Caki2 (cell line): ENCODE results near the gene EPHB2. TPM values are rescaled to one million over a fixed set of nuclear protein-coding genes. Genes with fewer than 3 reads are reported as not detected.

Experiments
- DNase-seq: peaks from one replicate; pipeline ENCODE4 v3.0.0-alpha.2; 2015; ENCODE audit warnings: low read depth
- in situ Hi-C: cut with HindIII; loops from 2 replicates; pipeline ENCODE4 v1.10.0; 2016; ENCODE audit warnings: low sequenced_read_pairs, low pct_unique_long_range_greater_than_20kb, mixed read lengths
- total RNA-seq: library from RNA; depleted of rRNA; stranded (reverse); fragments of >200 nt; shearing (Covaris generic); gene quantifications from 2 replicates; pipeline ENCODE4 v1.2.3, GENCODE V29; 2014; ENCODE audit warnings: low replicate concordance

Gene EPHB2
- total RNA-seq, 1 experiment from 2014 or later, result 14.5 TPM

DNA sequence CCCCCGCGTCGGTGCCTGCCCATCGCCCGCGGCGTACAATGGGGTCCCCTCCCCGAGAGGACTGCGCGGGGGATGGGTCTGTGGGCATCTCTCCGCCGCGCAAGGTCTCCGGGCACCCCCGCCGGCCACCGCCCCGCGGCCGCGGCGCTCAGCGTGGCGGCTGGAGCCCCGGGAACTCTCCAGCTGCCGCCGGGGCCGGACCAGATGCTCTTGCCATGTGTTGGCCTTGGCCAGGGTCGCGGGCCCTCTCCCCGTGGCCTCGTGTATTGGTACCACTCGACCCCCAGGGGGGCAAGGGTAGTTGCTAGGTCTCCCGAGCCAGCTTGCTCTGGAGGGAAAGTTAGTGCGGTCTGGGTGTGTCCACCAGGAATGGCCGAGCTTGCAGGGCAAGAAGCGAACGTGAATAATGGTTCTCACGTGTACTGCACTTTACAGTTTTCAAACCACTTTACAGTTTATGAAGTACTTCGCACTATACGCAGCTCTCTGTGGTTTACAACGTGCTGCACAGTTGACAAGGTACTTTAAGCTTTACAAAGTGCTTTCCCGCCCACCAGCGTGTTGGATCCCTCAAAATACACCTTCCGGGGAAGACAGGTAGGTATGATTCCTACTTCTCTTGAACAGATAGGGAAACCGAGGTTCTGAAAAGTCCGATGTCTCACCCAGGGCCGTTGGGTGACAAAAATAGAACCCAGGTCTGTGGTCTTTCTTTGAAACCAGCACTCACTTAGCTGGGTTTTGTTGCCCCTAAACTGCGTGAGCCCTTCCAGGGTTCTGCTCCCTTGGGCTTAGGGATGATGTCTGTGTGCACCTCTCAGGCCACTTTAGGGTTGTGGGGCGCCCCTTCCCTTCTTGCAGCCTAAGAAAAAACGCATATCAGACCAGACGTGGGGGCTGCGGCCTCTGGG is 1.2 kb downstream of the EPHB2 start:
- in situ Hi-C loops, result loop anchor here (25.0 kb wide), 1 partner anchor 175 kb away; no protein-coding TSS in a partner anchor
- DNase-seq, result no peak

DNA sequence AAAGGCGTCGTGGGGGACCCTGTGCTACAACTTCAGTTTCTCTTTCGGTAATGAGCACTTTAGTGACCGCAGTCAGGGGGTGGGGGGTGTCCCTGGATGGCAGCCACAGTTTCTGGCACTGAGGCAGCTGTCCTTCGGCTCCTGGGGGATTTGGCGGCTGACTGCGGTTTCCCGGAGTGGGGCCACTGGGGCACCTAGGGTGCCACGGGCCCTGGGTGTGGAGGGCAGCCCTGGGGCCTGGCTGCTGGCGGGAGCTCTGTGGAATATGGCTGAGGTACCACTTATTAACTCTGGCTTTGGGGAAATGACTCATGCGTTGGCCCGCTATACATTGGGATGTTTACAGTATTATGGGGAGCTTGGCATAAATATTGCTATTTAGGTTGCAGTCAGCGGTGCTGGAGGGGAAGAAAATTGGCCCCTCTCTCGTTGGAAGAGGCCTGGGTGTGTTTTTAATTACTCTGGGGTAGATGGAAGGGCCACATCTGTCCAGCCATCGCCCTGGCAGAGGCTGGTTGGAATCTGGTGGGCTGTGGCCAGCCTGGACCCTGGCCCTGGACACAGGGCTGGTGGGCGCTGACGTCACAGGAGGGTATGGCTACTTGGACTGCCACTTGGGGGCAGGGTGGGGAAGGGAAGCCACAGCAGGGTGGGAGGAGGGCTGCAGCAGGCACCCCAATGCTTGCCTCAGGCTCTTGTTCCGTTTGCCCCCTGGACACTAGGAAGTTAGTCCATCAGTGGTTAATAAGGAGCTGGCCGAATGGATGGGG is 2.0 kb downstream of the EPHB2 start:
- DNase-seq, result no peak

DNA sequence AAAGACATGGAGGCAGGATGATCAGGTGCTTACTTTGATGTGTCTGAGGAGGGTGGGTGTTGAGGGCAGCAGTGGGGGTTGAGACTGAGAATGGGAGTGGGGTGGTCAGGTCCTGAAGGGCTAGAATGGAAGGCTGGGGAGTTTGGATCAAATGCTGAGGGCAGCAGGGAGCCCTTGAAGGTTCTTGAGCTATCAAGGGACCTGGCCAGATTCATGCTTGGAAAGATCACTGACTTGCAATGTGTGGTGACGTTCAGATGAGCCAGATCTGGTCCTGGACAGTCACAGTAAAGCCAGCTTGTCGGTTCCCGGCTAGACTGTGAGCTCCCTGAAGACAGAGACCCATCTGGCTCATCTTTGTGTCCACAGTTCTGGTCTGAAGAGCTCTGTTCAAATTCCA is 3.8 kb downstream of the EPHB2 start:
- in situ Hi-C loops, result loop anchor here (25.0 kb wide), 1 partner anchor 173 kb away; no protein-coding TSS in a partner anchor
- no peak for DNase-seq

More for the DNA sequence above, 2.0 kb downstream of the EPHB2 start:
- in situ Hi-C loops, result loop anchor here (25.0 kb wide), 1 partner anchor 175 kb away; no protein-coding TSS in a partner anchor

DNA sequence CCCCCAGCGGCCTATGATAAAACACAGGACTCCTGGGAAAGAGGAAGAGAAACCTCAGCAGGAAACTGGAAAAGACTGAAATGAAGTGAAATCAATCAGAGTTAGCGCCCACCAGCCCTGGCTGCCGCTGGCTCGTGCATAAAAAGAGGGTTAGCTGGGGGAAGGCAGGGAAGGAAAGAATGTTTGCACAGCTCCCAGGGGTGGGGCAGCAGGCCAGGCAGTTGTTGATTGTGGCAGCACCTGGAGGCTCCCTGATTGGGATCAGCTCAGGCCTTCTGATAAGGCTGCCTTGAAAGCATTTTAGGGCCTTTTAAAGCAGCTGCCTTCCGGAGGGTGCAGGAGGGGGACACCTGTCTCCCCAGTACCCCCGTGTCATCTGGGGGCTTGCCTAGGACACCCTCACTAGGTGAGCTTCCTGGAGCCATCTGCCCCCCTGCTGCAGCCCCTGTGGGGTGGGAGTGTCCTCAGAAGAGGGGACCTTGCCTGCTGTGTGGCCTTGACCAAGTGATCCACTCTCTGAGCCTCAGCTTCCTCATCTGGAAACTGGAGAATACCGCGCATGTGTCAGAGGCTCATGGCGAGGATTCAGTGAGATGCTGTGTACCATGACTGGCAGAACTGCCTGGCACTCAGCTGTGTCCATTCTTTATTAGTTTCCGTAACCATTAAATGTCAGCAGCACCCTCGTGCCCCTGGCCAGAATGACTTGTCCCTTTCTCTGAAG is 6.6 kb downstream of the EPHB2 start:
- in situ Hi-C loops, result loop anchor here (25.0 kb wide), 1 partner anchor 170 kb away; no protein-coding TSS in a partner anchor

DNA sequence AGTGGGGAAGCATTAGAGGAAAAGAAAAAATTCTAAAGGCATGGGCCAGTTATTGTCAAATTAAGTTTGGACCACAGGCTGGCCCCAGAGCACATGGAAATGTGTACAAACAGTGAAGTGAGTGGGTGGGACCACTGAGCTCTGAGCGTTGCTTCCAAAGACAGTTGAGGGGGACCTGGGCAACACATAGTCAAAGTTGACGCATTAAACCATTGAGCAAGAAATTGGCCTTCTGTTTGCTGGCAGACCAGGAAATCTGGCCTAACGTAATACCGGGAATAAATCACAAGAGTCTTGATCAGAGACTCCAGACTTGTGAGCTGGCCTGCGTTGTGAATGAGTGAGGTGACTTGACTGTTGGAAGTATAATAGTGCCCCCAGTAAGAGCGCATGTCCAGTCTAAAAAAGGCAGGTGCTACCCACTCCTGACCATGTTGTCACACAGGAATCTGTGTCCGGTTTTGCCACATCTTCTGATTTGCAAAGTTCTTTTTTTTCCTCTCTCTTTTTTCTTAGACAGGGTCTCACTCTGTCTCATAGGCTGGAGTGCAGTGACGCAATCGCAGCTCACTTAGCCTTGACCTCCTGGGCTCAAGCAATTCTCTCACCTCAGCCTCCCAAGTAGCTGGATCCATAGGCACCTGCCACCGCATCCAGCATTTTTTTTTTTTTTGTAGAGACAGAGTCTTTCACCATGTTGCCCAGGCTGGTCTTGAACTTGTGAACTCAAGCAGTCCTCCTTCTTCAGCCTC is 10.7 kb downstream of the EPHB2 start:
- in situ Hi-C loops, result loop anchor here (25.0 kb wide), 1 partner anchor 166 kb away; no protein-coding TSS in a partner anchor
- DNase-seq, result no peak

More for the DNA sequence above, 6.6 kb downstream of the EPHB2 start:
- DNase-seq, result no peak

DNA sequence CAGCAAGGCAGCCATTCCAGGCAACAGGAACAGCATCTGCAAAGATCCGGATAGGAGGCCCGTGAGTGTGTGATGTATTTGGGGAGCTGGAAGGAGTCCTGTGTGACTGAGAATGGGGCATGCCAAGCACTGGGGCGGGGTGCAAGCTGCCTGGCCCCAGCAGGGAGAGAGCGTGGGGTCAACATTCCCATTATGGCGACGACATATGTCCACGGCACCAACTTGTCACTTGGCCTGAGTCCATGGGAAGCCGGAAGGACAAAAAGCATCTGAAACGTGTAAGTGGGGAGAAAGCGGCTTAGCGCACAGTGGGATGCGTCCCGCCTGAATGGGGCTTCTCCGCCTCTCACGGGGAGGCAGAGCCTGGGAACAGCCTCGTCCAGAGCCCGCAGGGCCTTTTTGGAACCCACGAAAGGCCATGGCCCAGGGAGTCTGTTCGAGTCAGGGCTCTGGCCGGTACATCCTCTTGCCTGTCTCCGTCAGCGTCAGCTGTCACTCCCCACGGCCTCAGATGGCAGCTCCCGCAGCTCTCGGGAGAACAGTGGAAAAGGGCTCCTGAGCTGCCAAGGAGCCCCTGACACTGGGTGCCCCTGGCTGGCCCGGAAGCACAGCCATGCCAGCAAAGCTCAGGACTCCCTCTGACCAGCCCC is 12.4 kb downstream of the EPHB2 start:
- in situ Hi-C loops, result loop anchor here (25.0 kb wide), 1 partner anchor 164 kb away; no protein-coding TSS in a partner anchor
- no peak for DNase-seq

DNA sequence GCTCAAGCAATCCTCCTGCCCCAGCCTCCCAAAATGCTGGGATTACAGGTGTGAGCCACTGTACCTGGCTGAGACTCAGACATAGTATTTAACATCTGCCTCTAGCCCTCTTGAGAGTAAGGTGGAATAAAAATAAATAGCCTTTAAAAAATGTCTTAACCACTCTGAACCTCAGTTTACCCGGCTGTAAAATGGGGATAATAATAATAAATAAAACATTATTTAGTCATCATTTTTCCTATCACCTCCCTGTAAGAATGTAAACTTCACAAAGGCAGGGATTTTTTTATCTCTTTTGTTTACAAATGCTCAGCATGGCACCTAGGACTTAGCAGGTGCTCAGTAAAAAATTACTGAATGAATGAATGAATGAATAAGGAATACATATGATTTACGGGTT is 17.2 kb downstream of the EPHB2 start:
- in situ Hi-C loops, result no loop called here
- no peak for DNase-seq

DNA sequence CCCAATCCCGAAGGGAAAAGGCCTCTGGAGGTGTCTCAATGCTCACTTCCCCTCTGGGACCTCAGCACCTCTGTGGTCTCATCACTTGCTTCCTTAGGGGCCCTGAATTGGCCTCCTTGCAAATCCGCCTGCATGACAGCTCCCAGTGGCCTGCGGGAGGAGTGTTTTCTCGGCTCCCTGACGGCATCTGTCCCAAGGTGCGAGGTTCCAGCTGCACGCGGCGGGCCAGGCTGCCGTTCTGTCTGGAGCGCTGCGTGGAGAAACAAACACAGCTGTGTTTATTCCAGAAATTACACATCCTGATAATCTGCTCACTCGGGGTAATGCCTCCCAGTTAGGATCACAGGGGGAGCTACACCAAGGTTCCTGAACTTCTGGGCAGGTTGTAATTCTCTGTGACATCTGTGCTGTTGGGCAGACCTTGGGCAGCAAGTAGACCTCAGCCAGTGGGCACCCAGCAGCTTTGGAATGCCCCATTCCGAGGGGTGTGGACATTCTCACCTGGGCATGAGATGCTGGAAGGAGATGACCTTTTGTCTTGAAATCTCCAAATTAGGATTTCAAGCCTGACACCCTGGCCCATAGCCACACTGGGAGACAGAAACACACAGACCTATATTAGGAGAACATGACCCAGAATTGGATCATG is 18.2 kb downstream of the EPHB2 start:
- DNase-seq, result no peak
- in situ Hi-C loops, result no loop called here

DNA sequence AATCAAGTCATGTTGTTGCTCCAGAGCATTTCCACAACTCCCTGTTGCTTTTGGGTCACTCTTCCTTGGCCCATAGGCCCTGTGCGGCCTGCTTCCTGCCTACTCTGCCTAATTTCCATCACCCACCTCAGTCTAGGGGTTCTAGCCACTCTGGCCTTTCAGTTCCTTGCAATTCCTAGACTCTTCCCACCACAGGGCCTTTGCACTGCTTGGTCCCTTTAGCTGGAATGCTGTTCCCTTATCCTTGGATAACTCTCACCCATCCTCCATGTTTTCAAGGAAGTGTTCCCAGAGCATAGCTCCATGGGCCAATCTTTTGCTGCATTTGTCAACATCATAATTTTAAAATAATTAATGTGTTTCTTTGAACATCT is 18.7 kb downstream of the EPHB2 start:
- DNase-seq, result no peak
- in situ Hi-C loops, result no loop called here

DNA sequence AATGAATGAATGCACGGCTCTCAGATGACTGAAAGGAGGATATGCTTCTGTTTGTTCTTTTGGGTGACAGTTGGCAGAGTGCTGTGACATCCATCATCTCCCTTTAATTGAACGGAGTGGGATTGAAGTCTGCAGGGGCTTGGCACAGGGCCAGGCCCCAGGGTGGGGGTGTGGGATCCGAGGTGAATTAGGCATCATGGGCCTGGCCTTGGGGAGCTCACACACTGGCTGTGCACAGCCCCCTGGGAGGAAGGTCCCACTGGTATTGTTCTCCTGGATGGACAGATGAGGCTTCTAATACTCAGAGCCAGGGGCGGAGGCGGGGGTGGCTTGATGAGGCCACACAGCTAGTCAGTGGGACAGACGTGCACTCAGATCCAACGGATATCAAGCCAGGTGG is 19.3 kb downstream of the EPHB2 start:
- DNase-seq, result no peak
- in situ Hi-C loops, result no loop called here

DNA sequence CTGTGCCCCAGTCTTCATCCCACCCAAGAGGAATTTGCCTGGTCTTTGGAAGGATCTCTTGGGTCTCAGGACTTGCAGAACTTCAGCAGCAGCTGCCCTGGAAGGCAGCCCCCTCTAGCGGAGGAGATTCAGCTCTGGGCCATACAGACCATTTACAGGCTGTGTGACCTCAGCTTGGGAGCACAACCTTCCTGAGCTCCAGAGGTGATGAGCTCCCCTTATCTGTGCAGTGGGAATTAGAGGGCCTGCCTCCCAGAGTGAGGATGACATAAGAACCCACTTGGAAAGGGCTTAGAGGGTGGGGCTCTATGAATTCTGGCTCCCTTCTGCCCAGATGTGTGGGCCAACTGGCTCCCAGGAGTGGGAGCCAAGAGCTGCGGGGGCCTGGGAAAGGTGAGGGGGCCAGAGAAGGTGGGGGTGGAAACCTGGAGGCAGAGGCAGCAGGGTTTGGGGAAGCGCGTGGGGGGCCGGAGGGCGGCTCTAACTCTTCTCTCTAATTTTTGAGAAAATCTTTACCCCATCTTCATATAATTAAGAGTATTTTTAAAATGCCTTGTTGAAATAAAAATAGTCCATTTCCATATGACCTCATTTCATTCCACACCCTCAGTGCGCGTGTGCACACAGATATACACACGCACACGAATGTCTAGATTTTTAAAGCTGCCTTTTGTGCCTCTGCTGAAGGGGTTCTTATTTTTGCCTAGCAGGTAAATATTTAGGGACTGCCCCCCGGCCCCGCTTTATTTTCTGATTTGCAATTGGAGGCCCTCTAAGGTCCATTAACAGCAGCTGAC is 21.5 kb downstream of the EPHB2 start:
- no peak for DNase-seq
- in situ Hi-C loops, result no loop called here

DNA sequence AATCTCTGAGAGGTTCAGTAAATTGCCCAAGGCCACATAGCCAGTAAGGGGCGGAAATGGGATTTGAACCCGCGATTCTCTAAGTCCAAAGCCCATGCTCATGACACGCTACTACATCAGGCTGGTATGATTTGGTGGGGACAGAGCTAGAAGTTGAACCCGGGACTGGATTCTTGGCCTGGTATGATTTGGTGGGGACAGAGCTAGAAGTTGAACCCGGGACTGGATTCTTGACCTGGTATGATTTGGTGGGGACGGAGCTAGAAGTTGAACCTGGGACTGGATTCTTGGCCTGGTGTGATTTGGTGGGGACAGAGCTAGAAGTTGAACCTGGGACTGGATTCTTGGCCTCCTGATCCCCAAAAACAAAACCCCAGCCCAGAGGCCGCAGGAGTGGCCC is 23.0 kb downstream of the EPHB2 start:
- no peak for DNase-seq
- in situ Hi-C loops, result no loop called here

DNA sequence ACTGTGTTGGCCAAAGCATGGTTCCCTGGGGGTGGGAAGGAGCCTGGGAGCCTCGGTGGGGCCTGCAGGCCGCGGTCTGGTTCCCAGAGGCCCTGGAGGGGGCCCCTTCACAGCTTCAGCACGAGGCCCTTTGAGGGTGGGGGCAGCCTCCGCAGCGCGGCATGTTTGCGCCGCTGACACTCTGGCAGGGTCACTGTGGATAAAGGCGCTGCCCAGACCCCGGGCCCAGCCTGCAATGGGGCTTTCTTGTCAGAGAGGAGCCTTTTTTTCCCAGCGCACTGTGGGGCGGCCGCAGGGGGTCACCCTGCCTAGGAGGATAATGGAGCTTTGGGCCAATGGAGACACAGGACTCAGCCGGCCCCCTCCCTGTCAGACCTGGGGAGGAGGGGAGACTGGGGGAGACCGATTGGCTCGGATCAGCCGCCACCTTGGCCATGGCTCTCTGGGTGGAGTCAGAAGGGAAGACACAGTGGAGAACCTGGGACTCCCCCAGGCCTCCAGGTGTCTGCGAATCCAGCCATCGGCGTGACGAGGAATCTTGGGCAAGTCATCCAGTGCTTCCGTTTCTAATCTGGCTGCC is 26.0 kb downstream of the EPHB2 start:
- no peak for DNase-seq
- in situ Hi-C loops, result no loop called here

DNA sequence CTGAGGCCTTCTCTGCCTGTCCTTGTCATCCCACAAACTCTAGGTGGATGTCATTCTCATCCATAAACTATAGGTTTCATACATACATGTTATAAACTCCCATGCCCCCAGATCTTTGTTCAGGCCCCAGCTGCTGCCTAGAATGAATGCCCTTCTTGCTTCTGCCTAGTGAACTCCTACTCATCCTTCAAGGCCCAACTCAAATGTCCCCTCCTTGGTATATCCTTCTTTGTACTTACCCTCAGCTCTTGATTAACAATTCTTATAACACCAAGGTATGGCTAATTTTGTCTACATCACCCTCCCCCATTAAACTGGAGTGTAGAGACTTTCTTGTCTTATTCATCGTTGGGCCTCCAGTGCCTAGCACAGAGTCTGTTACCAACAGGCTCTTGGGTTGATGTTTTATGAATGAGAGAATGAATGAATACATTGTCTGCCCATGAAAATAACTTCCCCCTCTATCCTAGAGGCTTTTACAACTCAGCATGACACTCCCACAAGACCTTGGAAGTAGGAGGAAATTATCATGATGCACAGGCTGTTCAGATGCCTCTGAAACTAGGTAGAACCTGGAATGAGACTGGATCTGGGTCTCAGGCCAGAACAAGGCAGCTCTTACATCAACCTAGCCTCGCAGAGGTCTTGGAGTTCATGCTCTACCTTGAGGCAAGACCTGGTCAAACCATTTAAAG is 26.9 kb downstream of the EPHB2 start:
- no peak for DNase-seq
- in situ Hi-C loops, result no loop called here

DNA sequence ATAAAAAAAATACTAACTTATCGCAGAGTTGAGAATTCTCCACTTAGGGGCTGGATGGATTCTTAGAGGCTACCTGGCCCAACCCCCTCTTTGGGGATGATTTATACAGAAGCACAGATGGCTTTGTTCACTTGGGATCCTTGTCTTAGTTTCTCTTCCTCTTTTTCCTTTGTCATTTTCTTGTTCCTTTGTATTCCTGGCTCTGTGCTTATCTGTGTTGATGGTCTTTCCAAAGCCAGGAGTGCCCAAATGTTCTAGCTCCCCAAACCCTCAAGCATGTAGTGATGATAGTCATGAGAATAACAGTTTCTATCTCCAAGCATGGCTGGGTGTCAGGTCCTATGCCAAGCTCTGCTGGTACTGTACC is 27.4 kb downstream of the EPHB2 start:
- in situ Hi-C loops, result no loop called here
- no peak for DNase-seq
